ENCODE results near the gene ANO10. TPM values are rescaled to one million over a fixed set of nuclear protein-coding genes. Genes with fewer than 3 reads are reported as not detected.
"Not testable (repeated sequence)": the region's sequence is repeated elsewhere in the genome, so short reads cannot be mapped to it uniquely, and the experiment has no call there.

Gene ANO10
- total RNA-seq, 1 donor from 2014 or later, result 24.8 TPM

GRCh38 chr3:43515970-43516635, 105.7 kb downstream of the ANO10 start:
- no peak for ATAC-seq

- no peak for ATAC-seq
Measured at GRCh38 chr3:43515208-43515917, 106.4 kb downstream of the ANO10 start.

GRCh38 chr3:43512754-43513404, 108.9 kb downstream of the ANO10 start:
- ATAC-seq, result no peak

- ATAC-seq, result no peak
Measured at GRCh38 chr3:43506644-43507043, 115.2 kb downstream of the ANO10 start.

GRCh38 chr3:43505351-43505750, 116.5 kb downstream of the ANO10 start:
- no peak for ATAC-seq

- peak; percentile 23 for ATAC-seq
Measured at GRCh38 chr3:43503067-43503728, 118.6 kb downstream of the ANO10 start.

GRCh38 chr3:43499256-43499655, 122.6 kb downstream of the ANO10 start:
- ATAC-seq, result no peak

GRCh38 chr3:43497905-43498365, 123.9 kb downstream of the ANO10 start:
- ATAC-seq, result peak; percentile 74

GRCh38 chr3:43497422-43497821, 124.4 kb downstream of the ANO10 start:
- no peak for ATAC-seq

- ATAC-seq, result no peak
Measured at GRCh38 chr3:43496740-43497375, 125.0 kb downstream of the ANO10 start.

- ATAC-seq, result not testable (repeated sequence)
Measured at GRCh38 chr3:43492932-43493331, 128.9 kb downstream of the ANO10 start.

- not testable (repeated sequence) for ATAC-seq
Measured at GRCh38 chr3:43491807-43492206, 130.0 kb downstream of the ANO10 start.

- ATAC-seq, result no peak
Measured at GRCh38 chr3:43490640-43491185, 131.1 kb downstream of the ANO10 start.

GRCh38 chr3:43489930-43490329, 131.9 kb downstream of the ANO10 start:
- ATAC-seq, result no peak

- ATAC-seq, result no peak
Measured at GRCh38 chr3:43485931-43486330, 135.9 kb downstream of the ANO10 start.

GRCh38 chr3:43484926-43485488, 136.8 kb downstream of the ANO10 start:
- ATAC-seq, result no peak

GRCh38 chr3:43481375-43481774, 140.4 kb downstream of the ANO10 start:
- ATAC-seq, result no peak

GRCh38 chr3:43478839-43479238, 143.0 kb downstream of the ANO10 start:
- ATAC-seq, result not testable (repeated sequence)

- ATAC-seq, result no peak
Measured at GRCh38 chr3:43478118-43478785, 143.6 kb downstream of the ANO10 start.

GRCh38 chr3:43477600-43477999, 144.2 kb downstream of the ANO10 start:
- ATAC-seq, result peak; percentile 31

GRCh38 chr3:43473737-43474136, 148.1 kb downstream of the ANO10 start:
- ATAC-seq, result no peak

Measured in esophagus mucosa (tissue), 1 donor.